Stromal cell of bone marrow (primary cell): ENCODE results near the gene EDEM1.

Experiments
- DNase-seq: peaks from one replicate; pipeline ENCODE4 v3.0.0-alpha.2; 2012; ENCODE audit warnings: low read depth

EDEM1 gene

GRCh38 chr3:5198986-5199731 is 11.7 kb downstream of the EDEM1 start:
- no peak for DNase-seq

GRCh38 chr3:5201536-5201935 is 14.0 kb downstream of the EDEM1 start:
- DNase-seq, result no peak

GRCh38 chr3:5202222-5202621 is 14.7 kb downstream of the EDEM1 start:
- peak; percentile 77 for DNase-seq

- peak; percentile 68 for DNase-seq
Measured at GRCh38 chr3:5205165-5205941, 17.8 kb downstream of the EDEM1 start.

GRCh38 chr3:5210926-5211325 is 23.4 kb downstream of the EDEM1 start:
- DNase-seq, result no peak

- no peak for DNase-seq
Measured at GRCh38 chr3:5212628-5213573, 25.4 kb downstream of the EDEM1 start.

- no peak for DNase-seq
Measured at GRCh38 chr3:5213574-5213966, 26.1 kb downstream of the EDEM1 start.

GRCh38 chr3:5214352-5214751 is 26.8 kb downstream of the EDEM1 start:
- no peak for DNase-seq

GRCh38 chr3:5217824-5218595 is 30.5 kb downstream of the EDEM1 start:
- no peak for DNase-seq

- DNase-seq, result no peak
Measured at GRCh38 chr3:5218815-5219214, 31.3 kb downstream of the EDEM1 start.

GRCh38 chr3:5219216-5219615 is 31.7 kb downstream of the EDEM1 start:
- no peak for DNase-seq

- DNase-seq, result no peak
Measured at GRCh38 chr3:5220193-5220592, 32.7 kb downstream of the EDEM1 start.

GRCh38 chr3:5220667-5221431 is 33.3 kb downstream of the EDEM1 start:
- DNase-seq, result no peak

GRCh38 chr3:5221701-5222100 is 34.2 kb downstream of the EDEM1 start:
- DNase-seq, result no peak

- DNase-seq, result no peak
Measured at GRCh38 chr3:5222283-5223005, 34.9 kb downstream of the EDEM1 start.

- DNase-seq, result peak; percentile 27
Measured at GRCh38 chr3:5226783-5227182, 39.3 kb downstream of the EDEM1 start.

- DNase-seq, result no peak
Measured at GRCh38 chr3:5227812-5228211, 40.3 kb downstream of the EDEM1 start.

- DNase-seq, result no peak
Measured at GRCh38 chr3:5229414-5229813, 41.9 kb downstream of the EDEM1 start.

GRCh38 chr3:5231074-5231473 is 43.6 kb downstream of the EDEM1 start:
- DNase-seq, result no peak

GRCh38 chr3:5231487-5231886 is 44.0 kb downstream of the EDEM1 start:
- DNase-seq, result no peak
